GM12891 (cell line): ENCODE data around the gene DUSP12. TPM values are rescaled to one million over a fixed set of nuclear protein-coding genes. Genes with fewer than 3 reads are reported as not detected.

Experiments used
- DNase-seq: peaks from one replicate; pipeline ENCODE4 v3.0.0; 2011; ENCODE audit warnings: low spot score; ENCODE audit not compliant: insufficient read length
- FAIRE-seq: peaks from 2 replicates; lab custom pipeline; 2011; peaks lifted over from hg19 to GRCh38; lab: Jason Lieb, UNC
- PAX5 ChIP-seq: IDR thresholded peaks from 2 replicates; pipeline ENCODE4 v1.6.1; 2011; ENCODE audit warnings: low read length, moderate library complexity, mild to moderate bottlenecking; ENCODE audit not compliant: insufficient read depth, severe bottlenecking
- POLR2A ChIP-seq: IDR thresholded peaks from 2 replicates; pipeline ENCODE4 v1.6.1; 2011; ENCODE audit warnings: low read depth, low read length, control low read depth
- POLR2AphosphoS5 ChIP-seq: IDR thresholded peaks from 2 replicates; pipeline ENCODE4 v1.6.1; 2011; ENCODE audit warnings: low read depth, low read length, control low read depth
- POU2F2 ChIP-seq: IDR thresholded peaks from 2 replicates; pipeline ENCODE4 v1.6.1; 2011; ENCODE audit warnings: low read depth, mild to moderate bottlenecking, control low read depth, low read length, moderate library complexity
- SPI1 ChIP-seq: IDR thresholded peaks from 2 replicates; pipeline ENCODE4 v1.6.1; 2011; ENCODE audit warnings: low read depth, low read length, control low read depth
- TAF1 ChIP-seq: IDR thresholded peaks from 2 replicates; pipeline ENCODE4 v1.6.1; 2011; ENCODE audit warnings: low read depth, low read length, control low read depth
- polyA plus RNA-seq: library from polyadenylated mRNA; unstranded; fragments of >200 nt; gene quantifications from one replicate; pipeline ENCODE4 v1.2.1, GENCODE V29; 2012; ENCODE audit warnings: low read depth, missing spikeins, inconsistent platforms; ENCODE audit not compliant: missing spikeins

The DUSP12 gene
- 26.0 TPM for polyA plus RNA-seq

GRCh38 chr1:161749509-161750407 lies at the start of gene DUSP12:
TSS of gene DUSP12 (plus strand) at chr1:161749786. CDS start at chr1:161749802, 16 bp downstream.
- DNase-seq: peak; percentile 71
- FAIRE-seq: peak; percentile 96
- TF ChIP-seq PAX5 (no peak), POLR2AphosphoS5 (peak; percentile 90), TAF1 (peak; percentile 92), POLR2A (peak; percentile 82), SPI1 (no peak), POU2F2 (peak; percentile 77)

DNA sequence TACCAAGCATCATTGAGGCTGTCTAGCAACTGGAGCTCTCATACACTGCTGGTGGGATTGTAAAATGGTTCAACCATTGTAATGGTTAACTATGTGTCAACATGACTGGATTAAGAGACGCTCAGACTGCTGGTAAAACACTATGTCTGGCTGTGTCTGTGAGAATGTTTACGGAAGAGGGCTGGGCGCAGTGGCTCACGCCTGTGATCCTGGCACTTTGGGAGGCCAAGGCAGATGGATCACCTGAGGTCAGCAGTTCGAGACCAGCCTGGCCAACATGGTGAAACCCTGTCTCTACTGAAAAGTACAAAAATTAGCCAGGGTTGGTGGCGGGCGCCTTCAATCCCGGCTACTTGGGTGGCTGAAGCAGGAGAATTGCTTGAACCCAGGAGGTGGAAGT lies 47.3 kb upstream of the DUSP12 start:
- DNase-seq: no peak
- no peak for FAIRE-seq
- TF ChIP-seq PAX5: no peak

DNA sequence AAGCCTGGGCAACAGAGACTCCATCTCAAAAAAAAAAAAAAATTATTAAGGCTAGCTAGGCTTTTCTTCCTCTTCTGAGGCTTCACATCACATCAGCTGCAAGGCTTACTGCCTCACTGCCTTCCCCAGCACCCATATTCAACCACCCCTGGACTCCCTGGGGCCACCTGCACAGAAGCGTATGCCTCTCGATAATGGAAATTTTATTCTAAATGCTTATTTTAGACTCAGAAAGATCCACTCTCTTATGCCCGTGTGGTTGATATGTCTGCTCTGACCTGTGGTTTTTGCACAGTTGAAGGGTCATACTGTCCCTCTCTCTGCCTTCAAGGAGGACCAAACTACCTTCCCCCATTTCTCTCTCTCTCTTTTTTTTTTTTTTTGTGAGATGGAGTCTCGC lies 44.0 kb upstream of the DUSP12 start:
- TF ChIP-seq TAF1: no peak
- TF ChIP-seq PAX5: no peak
- TF ChIP-seq POLR2A: no peak
- no peak for TF ChIP-seq POU2F2
- no peak for TF ChIP-seq POLR2AphosphoS5
- no peak for TF ChIP-seq SPI1
- FAIRE-seq (no peak), DNase-seq (no peak)

- FAIRE-seq (no peak), DNase-seq (no peak)
- TF ChIP-seq PAX5: no peak
- TF ChIP-seq POLR2AphosphoS5: no peak
- TF ChIP-seq POU2F2: no peak
- no peak for TF ChIP-seq SPI1
- TF ChIP-seq TAF1: no peak
- no peak for TF ChIP-seq POLR2A
Observed at GRCh38 chr1:161706113-161706481, 43.5 kb upstream of the DUSP12 start.

GRCh38 chr1:161706482-161707347 lies 42.9 kb upstream of the DUSP12 start, which contains the start of gene FCRLA:
TSS of gene FCRLA (plus strand) at chr1:161707229. CDS start at chr1:161707265, 36 bp downstream.
- FAIRE-seq (peak; percentile 98), DNase-seq (no peak)
- TF ChIP-seq SPI1 (no peak), POU2F2 (peak; percentile 89), TAF1 (peak; percentile 79), POLR2AphosphoS5 (peak; percentile 92), PAX5 (no peak), POLR2A (peak; percentile 95)

DNA sequence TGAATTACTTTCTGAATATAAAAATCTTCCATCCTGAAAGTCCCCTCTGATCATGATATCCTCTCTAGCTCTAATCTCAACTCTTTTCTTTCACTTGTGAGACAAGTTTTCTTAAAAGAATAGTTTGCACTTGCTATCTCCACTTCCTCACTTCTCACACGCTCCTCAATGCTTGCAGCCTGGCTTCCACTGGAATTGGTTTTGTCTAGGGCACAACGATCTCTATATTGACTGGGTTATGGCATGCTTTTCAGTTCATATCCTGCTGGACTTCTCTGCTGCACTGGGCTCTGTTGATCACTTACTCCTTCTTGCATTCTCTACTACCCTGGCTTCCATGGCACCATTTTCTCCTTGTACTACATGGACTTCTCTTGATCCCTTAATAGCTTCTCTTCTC lies 42.1 kb upstream of the DUSP12 start:
- no peak for TF ChIP-seq POU2F2
- TF ChIP-seq POLR2AphosphoS5: no peak
- peak; percentile 62 for TF ChIP-seq SPI1
- no peak for TF ChIP-seq POLR2A
- FAIRE-seq (no peak), DNase-seq (no peak)

GRCh38 chr1:161709373-161709772 lies 40.2 kb upstream of the DUSP12 start:
- no peak for DNase-seq
- TF ChIP-seq POLR2A: no peak
- TF ChIP-seq POU2F2: no peak
- TF ChIP-seq PAX5: no peak
- peak; percentile 37; the same call in 1 of the 2 replicates for TF ChIP-seq SPI1
- TF ChIP-seq POLR2AphosphoS5: no peak
- TF ChIP-seq TAF1: no peak
- peak; percentile 73 for FAIRE-seq

DNA sequence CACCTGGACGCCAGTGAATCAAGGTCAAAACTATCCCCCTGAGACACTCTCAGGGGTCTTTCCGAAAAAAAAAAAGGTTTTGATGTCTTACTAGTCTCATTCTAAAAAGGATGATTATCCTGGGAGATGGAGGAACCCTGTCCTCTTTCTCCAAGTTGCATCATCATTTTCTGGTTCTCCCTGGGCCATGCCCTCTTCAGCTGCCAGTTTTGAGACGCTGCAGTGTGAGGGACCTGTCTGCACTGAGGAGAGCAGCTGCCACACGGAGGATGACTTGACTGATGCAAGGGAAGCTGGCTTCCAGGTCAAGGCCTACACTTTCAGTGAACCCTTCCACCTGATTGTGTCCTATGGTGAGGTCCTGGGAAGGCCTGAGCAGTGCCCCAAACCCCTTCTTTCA lies 39.0 kb upstream of the DUSP12 start:
- TF ChIP-seq PAX5 (no peak), POU2F2 (no peak), POLR2A (no peak), SPI1 (no peak), POLR2AphosphoS5 (no peak)
- DNase-seq (no peak), FAIRE-seq (peak; percentile 13)

DNA sequence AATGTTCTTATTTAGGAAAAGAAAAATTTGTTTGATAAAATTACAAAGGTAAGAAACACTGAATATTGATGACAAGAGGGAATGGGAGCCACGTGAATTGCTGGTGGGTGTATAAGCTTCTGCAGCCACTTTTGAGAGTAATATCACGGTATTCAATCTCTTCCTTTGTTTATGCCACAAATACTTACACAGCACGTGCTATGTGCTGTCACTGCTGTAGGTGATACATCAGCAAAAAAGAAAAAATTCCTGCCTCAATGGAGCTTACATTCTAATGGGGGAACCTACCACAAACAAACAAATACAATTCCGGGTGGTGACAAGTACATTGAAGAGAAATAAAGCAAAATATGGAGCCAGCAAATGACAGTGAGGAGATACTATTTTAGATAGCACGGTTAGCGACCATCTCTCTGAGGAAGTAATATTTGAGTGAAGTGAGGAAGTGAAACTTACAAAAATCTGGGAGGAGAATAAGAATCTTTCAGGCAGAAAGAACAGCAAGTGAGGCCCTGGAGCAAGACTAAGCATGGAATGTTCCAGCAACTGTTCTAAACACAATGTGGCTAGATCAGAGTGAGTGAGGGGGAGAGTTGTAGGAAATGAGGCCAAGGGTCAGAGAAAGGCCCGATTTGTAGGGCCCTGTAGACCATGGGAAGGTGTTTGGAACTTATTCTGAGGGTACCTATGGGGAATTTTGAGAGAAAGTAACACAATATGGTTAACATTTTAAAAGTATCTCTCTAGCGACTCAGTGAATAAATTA lies 30.8 kb upstream of the DUSP12 start:
- FAIRE-seq: peak; percentile 73

More for the DNA sequence above, 30.8 kb upstream of the DUSP12 start:
- TF ChIP-seq POLR2A (no peak), TAF1 (no peak; the same call in 1 of the 2 replicates), PAX5 (peak; percentile 12), POU2F2 (no peak), SPI1 (peak; percentile 99), POLR2AphosphoS5 (no peak)
- no peak for DNase-seq
